GM12874 (cell line): ENCODE results near the gene SMPDL3A.

ENCODE experiments used
- CTCF ChIP-seq: IDR thresholded peaks from 2 replicates; pipeline ENCODE4 v1.5.1; 2011; ENCODE audit warnings: low read depth, mild to moderate bottlenecking, control low read depth, low read length, moderate library complexity; ENCODE audit not compliant: insufficient read depth

SMPDL3A gene

GRCh38 chr6:122789182-122790027 is at the start of gene SMPDL3A:
Gene SMPDL3A (plus strand): TSS chr6:122789258. CDS start chr6:122789347, 89 bp downstream.
- peak; percentile 43; the same call in 1 of the 2 replicates for TF ChIP-seq CTCF

GRCh38 chr6:122740091-122740490 is 49.0 kb upstream of the SMPDL3A start:
- no peak for TF ChIP-seq CTCF

- no peak for TF ChIP-seq CTCF
These were observed 48.1 kb upstream of the SMPDL3A start for GRCh38 chr6:122740936-122741335.

- peak; percentile 32; the same call in 1 of the 2 replicates for TF ChIP-seq CTCF
These were observed 44.8 kb upstream of the SMPDL3A start for GRCh38 chr6:122744247-122744646.

- no peak for TF ChIP-seq CTCF
These were observed 42.4 kb upstream of the SMPDL3A start for GRCh38 chr6:122746688-122747087.

GRCh38 chr6:122747573-122747972 is 41.5 kb upstream of the SMPDL3A start:
- no peak for TF ChIP-seq CTCF

GRCh38 chr6:122749451-122750050 is 39.5 kb upstream of the SMPDL3A start:
- TF ChIP-seq CTCF, result no peak
